Esophagus squamous epithelium (tissue), 4 donors: ENCODE data around the gene MAML3.

Experiments used
- CTCF ChIP-seq, 6 experiments: fragments of 450-650 bp in 4 of 6; fragments of 200-600 bp in 2 of 6; sonication (generic) in 2 of 6; IDR thresholded peaks; one replicate each; pipeline ENCODE4 v1.5.1; 2016 to 2019; ENCODE audit warnings: antibody characterized with exemption in 6 of 6, mild to moderate bottlenecking in 4 of 6, moderate library complexity in 4 of 6
- POLR2A ChIP-seq, 4 donors: fragments of 450-650 bp; IDR thresholded peaks; one replicate each; pipeline ENCODE4 v1.6.1; 2017; ENCODE audit warnings: antibody characterized with exemption in 4 of 4, mild to moderate bottlenecking in 4 of 4, moderate library complexity in 3 of 4

GRCh38 chr4:139768896-139769295 is 385.1 kb downstream of the MAML3 start:
- TF ChIP-seq POLR2A (IDR thresholded peaks at IDR 0.05) (no peak), CTCF (IDR thresholded peaks at IDR 0.05) (peak in 3 of 6 experiments; percentile 11 to 42 (median 13))
